Suprapubic skin (tissue), 4 donors: ENCODE results near the gene COL8A1. TPM values are rescaled to one million over a fixed set of nuclear protein-coding genes. Genes with fewer than 3 reads are reported as not detected.

Source experiments
- DNase-seq, 2 donors: peaks; one replicate each; pipeline ENCODE4 v3.0.0-alpha.2; 2019; ENCODE audit warnings: low spot score in 2 of 2
- H3K27ac ChIP-seq: fragments of 200-600 bp; sonication (generic); one replicate; pipeline ENCODE4 v1.5.1; 2019
- H3K27me3 ChIP-seq: fragments of 200-600 bp; sonication (generic); one replicate; pipeline ENCODE4 v1.5.1; 2019
- H3K36me3 ChIP-seq: fragments of 200-600 bp; sonication (generic); one replicate; pipeline ENCODE4 v1.5.1; 2019
- H3K4me1 ChIP-seq: fragments of 200-600 bp; sonication (generic); one replicate; pipeline ENCODE4 v1.5.1; 2019
- H3K4me3 ChIP-seq: fragments of 200-600 bp; sonication (generic); one replicate; pipeline ENCODE4 v1.5.1; 2019; ENCODE audit warnings: mild to moderate bottlenecking
- H3K9me3 ChIP-seq: fragments of 200-600 bp; sonication (generic); one replicate; pipeline ENCODE4 v1.5.1; 2019
- CTCF ChIP-seq, 2 donors: fragments of 200-600 bp in 1 of 2; fragments of 450-650 bp in 1 of 2; sonication (generic) in 1 of 2; IDR thresholded peaks; one replicate each; pipeline ENCODE4 v1.5.1; 2016 to 2019; ENCODE audit warnings: antibody characterized with exemption in 2 of 2, mild to moderate bottlenecking in 1 of 2, moderate library complexity in 1 of 2
- EP300 ChIP-seq: sonication (generic); formaldehyde crosslinking; IDR thresholded peaks from one replicate; pipeline ENCODE4 v1.6.1; 2017; ENCODE audit warnings: antibody characterized with exemption
- POLR2A ChIP-seq, 2 donors: fragments of 450-650 bp; IDR thresholded peaks; one replicate each; pipeline ENCODE4 v1.6.1; 2017; ENCODE audit warnings: antibody characterized with exemption in 2 of 2, mild to moderate bottlenecking in 2 of 2, moderate library complexity in 2 of 2
- POLR2AphosphoS5 ChIP-seq, 3 donors: sonication (generic); formaldehyde crosslinking; IDR thresholded peaks; one replicate each; pipeline ENCODE4 v1.6.1; 2017; ENCODE audit warnings: antibody characterized with exemption in 3 of 3
- WGBS: methylation state at CpG from one replicate; pipeline ENCODE4 v1.1.5; 2018; 5-methylcytosine and 5-hydroxymethylcytosine counted together
- total RNA-seq, 4 donors: library from RNA; depleted of rRNA; stranded (reverse); fragments of >200 nt; gene quantifications; one replicate each; pipeline ENCODE4 v1.1.0, GENCODE V29; 2016

COL8A1 gene
- total RNA-seq, 4 donors from 2014 or later: 3.2 to 14.9 (median 5.6) TPM

GRCh38 chr3:99699841-99700240 lies 61.4 kb downstream of the COL8A1 start:
- no peaks in the 10 kb centered on the region for H3K36me3 ChIP-seq
- no peak overlapping the region for H3K4me3 ChIP-seq
- no peak overlapping the region for H3K27ac ChIP-seq
- H3K27me3 ChIP-seq: no peaks in the 10 kb centered on the region
- no peaks in the 10 kb centered on the region for H3K4me1 ChIP-seq
- TF ChIP-seq EP300: no peak
- no peak for TF ChIP-seq POLR2AphosphoS5 (IDR thresholded peaks at IDR 0.05)
- no peak for TF ChIP-seq POLR2A (IDR thresholded peaks at IDR 0.05)
- TF ChIP-seq CTCF (IDR thresholded peaks at IDR 0.05): no peak
- WGBS: 84% methylated on average over 9 of the region's 9 CpGs
- no peaks in the 10 kb centered on the region for H3K9me3 ChIP-seq
- DNase-seq: no peak

GRCh38 chr3:99700631-99701268 lies 62.4 kb downstream of the COL8A1 start:
- no peak for TF ChIP-seq POLR2AphosphoS5 (IDR thresholded peaks at IDR 0.05)
- TF ChIP-seq CTCF (IDR thresholded peaks at IDR 0.05): no peak
- no peak for TF ChIP-seq POLR2A (IDR thresholded peaks at IDR 0.05)
- no peak for TF ChIP-seq EP300
- H3K27ac ChIP-seq: no peak overlapping the region
- H3K9me3 ChIP-seq: no peaks in the 10 kb centered on the region
- no peaks in the 10 kb centered on the region for H3K36me3 ChIP-seq
- no peaks in the 10 kb centered on the region for H3K27me3 ChIP-seq
- no peak for DNase-seq
- no peaks in the 10 kb centered on the region for H3K4me1 ChIP-seq
- H3K4me3 ChIP-seq: no peak overlapping the region
- 86% methylated on average over 8 of the region's 8 CpGs for whole genome bisulfite sequencing

- no peaks in the 10 kb centered on the region for H3K9me3 ChIP-seq
- no peak overlapping the region for H3K27ac ChIP-seq
- no peaks in the 10 kb centered on the region for H3K27me3 ChIP-seq
- 84% methylated on average over 7 of the region's 7 CpGs for WGBS
- H3K36me3 ChIP-seq: no peaks in the 10 kb centered on the region
- DNase-seq: no peak
- no peak for TF ChIP-seq POLR2A (IDR thresholded peaks at IDR 0.05)
- TF ChIP-seq POLR2AphosphoS5 (IDR thresholded peaks at IDR 0.05): no peak
- no peak for TF ChIP-seq CTCF (IDR thresholded peaks at IDR 0.05)
- no peaks in the 10 kb centered on the region for H3K4me1 ChIP-seq
- H3K4me3 ChIP-seq: no peak overlapping the region
Measured at GRCh38 chr3:99702953-99703943, 64.9 kb downstream of the COL8A1 start.

- Histone ChIP-seq H3K27ac (no peak overlapping the region), H3K4me3 (no peak overlapping the region), H3K27me3 (no peaks in the 10 kb centered on the region), H3K36me3 (no peaks in the 10 kb centered on the region), H3K4me1 (no peaks in the 10 kb centered on the region), H3K9me3 (no peaks in the 10 kb centered on the region)
- TF ChIP-seq POLR2A (IDR thresholded peaks at IDR 0.05) (no peak), EP300 (no peak), POLR2AphosphoS5 (IDR thresholded peaks at IDR 0.05) (no peak), CTCF (IDR thresholded peaks at IDR 0.05) (no peak)
- DNase-seq: no peak
- WGBS: 80% methylated on average over 2 of the region's 2 CpGs
Measured at GRCh38 chr3:99704417-99704816, 66.0 kb downstream of the COL8A1 start.

- DNase-seq: no peak
Measured at GRCh38 chr3:99706410-99706809, 68.0 kb downstream of the COL8A1 start.

More at GRCh38 chr3:99706410-99706809, 68.0 kb downstream of the COL8A1 start:
- Histone ChIP-seq H3K36me3 (no peaks in the 10 kb centered on the region), H3K4me3 (no peak overlapping the region), H3K27me3 (no peaks in the 10 kb centered on the region), H3K9me3 (no peaks in the 10 kb centered on the region), H3K27ac (no peak overlapping the region), H3K4me1 (no peaks in the 10 kb centered on the region)
- TF ChIP-seq CTCF (IDR thresholded peaks at IDR 0.05) (no peak), EP300 (no peak), POLR2A (IDR thresholded peaks at IDR 0.05) (no peak), POLR2AphosphoS5 (IDR thresholded peaks at IDR 0.05) (no peak)
- WGBS: 56% methylated on average over 1 of the region's 1 CpG
